Measurements from ENCODE around the gene TSPAN12. TPM values are rescaled to one million over a fixed set of nuclear protein-coding genes. Genes with fewer than 3 reads are reported as not detected.

TSPAN12 gene
- total and polyA plus RNA-seq, 2 of the 8 experiments (the other 6 are each of a cell fraction or from before 2014, with no cell fraction given), result 6.1 to 17.9 TPM

DNA sequence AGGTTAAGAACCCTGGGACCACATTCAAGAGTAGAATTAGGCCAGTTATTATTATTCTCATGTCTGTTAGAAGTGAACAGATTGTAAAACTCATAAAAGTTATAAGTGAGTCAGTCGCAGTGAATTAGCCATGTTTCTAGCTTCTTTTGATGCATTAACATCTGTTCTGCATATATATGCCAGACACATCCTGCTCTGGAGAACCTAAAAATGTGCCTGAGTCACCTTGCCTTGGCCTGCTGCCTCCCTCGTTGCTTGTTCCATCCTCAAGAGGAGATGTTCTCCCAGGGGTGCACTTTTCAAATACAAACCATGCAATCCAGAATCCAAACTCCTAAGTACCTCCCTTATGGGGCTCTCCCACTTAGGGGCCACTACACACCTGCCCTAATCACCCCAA is 14.8 kb downstream of the TSPAN12 start (continued):
- TF ChIP-seq CTCF (IDR thresholded peaks at IDR 0.05; ENCODE audit: control extremely low read depth in 1 of 3, insufficient read depth in 1 of 3, low read depth in 1 of 3, low read length in 3 of 3) (no peak), ASH2L (IDR thresholded peaks at IDR 0.05; ENCODE audit: low read length) (no peak), HDAC6 (IDR thresholded peaks at IDR 0.05; ENCODE audit: low read depth, low read length) (no peak), BACH1 (IDR thresholded peaks at IDR 0.05; ENCODE audit: low read length) (no peak), RFX5 (IDR thresholded peaks at IDR 0.05; ENCODE audit: borderline replicate concordance, low read depth, low read length) (no peak)

All from H1 (cell line).